GM15510 (cell line): ENCODE results near the gene CELSR2.

Source experiments
- POLR2A ChIP-seq: IDR thresholded peaks from 3 replicates; pipeline ENCODE4 v1.6.1; 2011; ENCODE audit warnings: borderline replicate concordance; ENCODE audit not compliant: insufficient read length; ENCODE audit errors: extremely low read depth

CELSR2 gene, protein sequence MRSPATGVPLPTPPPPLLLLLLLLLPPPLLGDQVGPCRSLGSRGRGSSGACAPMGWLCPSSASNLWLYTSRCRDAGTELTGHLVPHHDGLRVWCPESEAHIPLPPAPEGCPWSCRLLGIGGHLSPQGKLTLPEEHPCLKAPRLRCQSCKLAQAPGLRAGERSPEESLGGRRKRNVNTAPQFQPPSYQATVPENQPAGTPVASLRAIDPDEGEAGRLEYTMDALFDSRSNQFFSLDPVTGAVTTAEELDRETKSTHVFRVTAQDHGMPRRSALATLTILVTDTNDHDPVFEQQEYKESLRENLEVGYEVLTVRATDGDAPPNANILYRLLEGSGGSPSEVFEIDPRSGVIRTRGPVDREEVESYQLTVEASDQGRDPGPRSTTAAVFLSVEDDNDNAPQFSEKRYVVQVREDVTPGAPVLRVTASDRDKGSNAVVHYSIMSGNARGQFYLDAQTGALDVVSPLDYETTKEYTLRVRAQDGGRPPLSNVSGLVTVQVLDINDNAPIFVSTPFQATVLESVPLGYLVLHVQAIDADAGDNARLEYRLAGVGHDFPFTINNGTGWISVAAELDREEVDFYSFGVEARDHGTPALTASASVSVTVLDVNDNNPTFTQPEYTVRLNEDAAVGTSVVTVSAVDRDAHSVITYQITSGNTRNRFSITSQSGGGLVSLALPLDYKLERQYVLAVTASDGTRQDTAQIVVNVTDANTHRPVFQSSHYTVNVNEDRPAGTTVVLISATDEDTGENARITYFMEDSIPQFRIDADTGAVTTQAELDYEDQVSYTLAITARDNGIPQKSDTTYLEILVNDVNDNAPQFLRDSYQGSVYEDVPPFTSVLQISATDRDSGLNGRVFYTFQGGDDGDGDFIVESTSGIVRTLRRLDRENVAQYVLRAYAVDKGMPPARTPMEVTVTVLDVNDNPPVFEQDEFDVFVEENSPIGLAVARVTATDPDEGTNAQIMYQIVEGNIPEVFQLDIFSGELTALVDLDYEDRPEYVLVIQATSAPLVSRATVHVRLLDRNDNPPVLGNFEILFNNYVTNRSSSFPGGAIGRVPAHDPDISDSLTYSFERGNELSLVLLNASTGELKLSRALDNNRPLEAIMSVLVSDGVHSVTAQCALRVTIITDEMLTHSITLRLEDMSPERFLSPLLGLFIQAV (N-terminal part only)

GRCh38 chr1:109248797-109249629, at the start of gene CELSR2:
CELSR2 (plus strand) TSS chr1:109249539; CDS start chr1:109250080, 541 bp downstream.
- TF ChIP-seq POLR2A, result no peak

DNA sequence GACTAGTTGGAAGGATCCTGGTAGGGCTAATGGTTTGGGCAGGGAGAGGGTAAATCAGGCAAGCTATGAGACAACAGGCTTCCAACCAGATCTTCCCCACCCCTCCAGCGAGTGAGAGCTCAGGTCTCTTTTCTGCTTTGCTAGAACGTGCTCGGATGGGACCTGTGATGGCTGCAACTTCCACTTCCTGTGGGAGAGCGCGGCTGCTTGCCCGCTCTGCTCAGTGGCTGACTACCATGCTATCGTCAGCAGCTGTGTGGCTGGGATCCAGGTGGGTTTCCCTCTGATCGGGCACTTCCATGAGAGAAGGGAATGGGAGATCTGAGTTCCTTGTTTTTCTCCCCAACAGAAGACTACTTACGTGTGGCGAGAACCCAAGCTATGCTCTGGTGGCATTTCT, 49.6 kb upstream of the CELSR2 start:
- no peak for TF ChIP-seq POLR2A

DNA sequence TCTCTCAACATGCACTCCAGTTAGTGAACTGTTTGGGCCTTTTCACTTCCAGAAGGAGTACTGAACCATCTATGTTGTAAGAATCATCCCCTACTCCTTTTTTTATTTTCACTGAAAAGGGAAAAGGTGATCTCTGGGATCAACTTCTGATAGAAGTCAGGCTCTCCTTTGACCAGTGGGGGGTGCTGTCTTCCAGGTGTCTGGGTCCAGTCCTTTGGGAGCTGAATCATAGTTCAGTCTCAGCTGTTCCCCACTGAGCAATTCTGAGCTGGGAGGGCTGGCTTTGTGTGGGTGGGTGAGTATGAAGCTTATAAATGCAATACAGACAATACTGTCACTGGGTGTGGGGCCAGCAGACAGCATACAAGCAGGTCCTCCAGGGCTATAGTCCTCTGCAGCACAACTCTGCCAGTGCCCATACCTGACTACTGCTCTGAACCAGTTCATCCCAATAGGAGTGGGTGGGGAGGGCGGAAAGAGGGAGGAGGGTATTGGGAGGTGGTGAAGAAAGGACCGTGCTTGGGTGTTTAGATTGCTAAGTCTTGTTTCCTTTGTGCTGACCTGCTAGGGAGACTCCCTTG, 48.1 kb upstream of the CELSR2 start:
- no peak for TF ChIP-seq POLR2A

DNA sequence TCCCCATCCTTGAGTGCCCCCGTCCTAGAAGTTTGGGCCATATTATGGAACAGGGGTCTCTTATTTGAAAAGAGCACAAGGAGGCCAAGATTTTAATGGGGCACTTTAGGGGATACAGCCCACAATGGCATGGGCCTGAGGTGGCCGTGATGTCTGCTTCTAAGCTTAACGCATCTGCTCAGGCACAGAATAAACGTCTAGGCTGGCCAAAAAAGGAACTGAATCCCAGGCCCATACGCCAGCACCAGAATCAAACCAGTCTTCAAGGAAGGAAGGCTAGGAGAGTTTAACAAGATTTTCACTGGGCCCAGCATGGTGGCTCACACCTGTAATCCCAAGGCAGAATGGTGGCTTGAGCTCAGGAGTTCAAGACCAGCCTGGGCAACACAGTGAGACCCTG, 44.9 kb upstream of the CELSR2 start:
- TF ChIP-seq POLR2A, result no peak

- no peak for TF ChIP-seq POLR2A
Measured at GRCh38 chr1:109206339-109206738, 43.0 kb upstream of the CELSR2 start.

GRCh38 chr1:109207467-109208103, 41.8 kb upstream of the CELSR2 start:
- no peak for TF ChIP-seq POLR2A

DNA sequence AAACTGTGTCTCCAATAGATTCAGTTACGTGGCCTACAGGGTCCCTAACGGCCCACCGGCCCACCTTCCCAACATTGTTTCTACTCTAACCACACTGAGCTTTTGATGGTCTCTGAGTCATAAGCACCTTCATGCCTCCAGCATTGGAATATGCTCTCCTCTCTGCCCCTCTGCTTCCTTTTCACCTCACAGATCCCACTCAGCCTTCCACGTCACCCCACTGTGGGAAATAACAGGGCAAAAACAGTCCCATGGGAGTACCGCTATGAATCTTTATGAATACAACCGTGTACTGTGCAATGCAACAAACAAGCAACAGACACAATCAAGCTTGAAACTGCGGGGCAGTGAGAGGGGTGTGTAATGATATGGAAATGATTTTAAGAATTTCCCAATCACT, 40.9 kb upstream of the CELSR2 start:
- no peak for TF ChIP-seq POLR2A

- TF ChIP-seq POLR2A, result no peak
Measured at GRCh38 chr1:109208836-109209463, 40.4 kb upstream of the CELSR2 start.

DNA sequence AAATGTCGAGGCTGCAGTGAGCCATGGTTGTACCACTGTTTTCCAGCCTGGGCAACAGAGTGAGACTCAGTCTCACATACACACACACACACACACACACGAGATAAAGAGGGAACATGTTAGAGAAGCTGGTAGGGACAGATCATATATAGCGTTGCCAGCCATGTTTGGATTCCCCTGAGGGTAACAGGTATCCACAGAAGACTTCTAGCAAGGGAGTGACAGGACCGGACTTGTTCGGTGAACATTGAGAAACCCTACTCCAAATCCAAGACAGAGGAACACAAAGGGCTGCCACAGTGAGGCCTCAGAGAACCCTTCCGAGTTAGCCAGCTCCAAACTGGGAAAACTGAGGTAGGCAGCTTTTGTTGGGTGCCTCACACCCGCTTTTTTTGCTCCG, 39.3 kb upstream of the CELSR2 start:
- TF ChIP-seq POLR2A, result no peak

DNA sequence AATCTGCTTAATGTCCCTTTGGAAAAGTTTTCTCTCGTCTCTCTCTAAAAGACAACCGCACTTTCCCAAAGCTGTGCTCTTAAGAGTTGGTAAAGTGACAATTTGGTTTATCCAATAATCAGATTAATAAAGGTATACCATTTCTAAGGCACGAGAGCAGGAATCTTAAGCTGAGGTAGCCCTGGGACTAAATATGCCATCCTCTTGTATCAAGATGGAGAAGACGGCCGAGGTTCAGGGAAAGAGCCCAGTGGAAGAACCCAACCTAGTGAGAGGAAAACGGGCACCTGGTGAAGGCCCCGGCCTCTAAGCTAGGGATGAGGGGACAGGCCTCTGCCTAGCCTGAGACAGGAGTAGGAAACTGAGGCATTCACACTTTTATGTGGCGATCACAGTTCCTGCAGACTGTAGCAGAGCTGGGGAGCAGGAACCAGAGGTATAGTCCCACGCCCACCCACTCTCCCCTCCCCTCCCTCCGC, 36.0 kb upstream of the CELSR2 start:
- no peak for TF ChIP-seq POLR2A

DNA sequence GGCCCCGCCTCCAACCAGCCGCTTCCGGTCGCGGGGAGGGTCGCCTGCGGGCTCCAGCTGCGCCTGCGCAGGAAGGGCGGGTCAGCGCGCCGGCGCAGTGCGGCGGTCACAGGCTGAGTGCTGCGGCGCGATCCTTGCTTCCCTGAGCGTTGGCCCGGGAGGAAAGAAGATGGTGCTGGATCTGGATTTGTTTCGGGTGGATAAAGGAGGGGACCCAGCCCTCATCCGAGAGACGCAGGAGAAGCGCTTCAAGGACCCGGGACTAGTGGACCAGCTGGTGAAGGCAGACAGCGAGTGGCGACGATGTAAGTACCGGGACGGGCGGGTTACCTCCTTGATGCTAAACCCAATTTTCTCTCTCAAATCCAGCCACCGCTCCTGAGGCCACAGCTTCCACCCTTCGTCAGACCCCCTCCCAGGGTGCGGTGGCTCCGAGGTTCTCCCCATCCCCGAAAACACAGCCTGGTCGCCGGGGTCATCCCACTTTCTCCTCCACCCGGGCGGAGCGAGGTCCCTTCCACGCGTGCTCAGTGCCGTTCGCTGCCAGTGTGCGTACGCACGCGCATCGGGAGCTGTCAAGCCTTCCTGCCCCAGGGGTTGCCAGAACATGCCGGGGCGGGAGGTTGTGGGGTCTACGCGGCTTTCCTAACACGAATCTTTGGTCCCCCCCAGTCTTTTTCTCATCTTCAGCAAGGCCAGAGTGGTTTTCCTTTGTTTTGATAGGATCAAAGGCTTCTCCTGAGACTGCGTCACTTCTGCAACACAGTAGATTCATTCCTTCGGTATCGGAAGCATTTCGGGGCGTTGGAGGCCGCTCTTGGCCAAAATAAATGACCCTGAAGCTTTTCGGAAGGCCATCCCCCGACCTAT, 35.3 kb upstream of the CELSR2 start, which contains the start of gene SARS1:
SARS1 (plus strand) TSS at position 95 of the 870 bp plus-strand sequence; CDS start at position 170, 75 bp downstream.
- TF ChIP-seq POLR2A, result peak; percentile 78
